SU-DHL-6 (cell line): ENCODE results near the gene RCBTB2.

Source experiments
- H2AFZ ChIP-seq: fragments of 200-600 bp; sonication (generic); 2 replicates; pipeline ENCODE4 v1.6.1; 2014; ENCODE audit warnings: low read depth, mild to moderate bottlenecking, moderate library complexity, mixed read lengths, antibody characterized with exemption, low read length; ENCODE audit not compliant: severe bottlenecking
- H3F3A ChIP-seq: fragments of 200-600 bp; shearing (Covaris generic); 2 replicates; pipeline ENCODE4 v1.6.0; 2016; ENCODE audit warnings: antibody characterized with exemption, mild to moderate bottlenecking; ENCODE audit not compliant: insufficient read depth
- H3K27ac ChIP-seq: fragments of 200-600 bp; sonication (generic); 2 replicates; pipeline ENCODE4 v1.5.1; 2016; ENCODE audit warnings: low read depth, mild to moderate bottlenecking, low read length, moderate library complexity, mixed read lengths
- H3K27me3 ChIP-seq: fragments of 200-600 bp; sonication (generic), shearing (Covaris generic); 2 replicates; pipeline ENCODE4 v1.6.0; 2014; ENCODE audit warnings: mild to moderate bottlenecking, low read length
- H3K36me3 ChIP-seq: fragments of 200-600 bp; sonication (generic); 2 replicates; pipeline ENCODE4 v1.6.1; 2014; ENCODE audit warnings: mild to moderate bottlenecking, low read length, mixed read lengths
- H3K4me2 ChIP-seq: fragments of 300-600, 200-600 bp; shearing (Covaris generic), sonication (generic); 2 replicates; pipeline ENCODE4 v1.6.0; 2014; ENCODE audit warnings: low read length, low read depth, mild to moderate bottlenecking; ENCODE audit not compliant: poor library complexity, severe bottlenecking
- H3K4me3 ChIP-seq: fragments of 200-600 bp; sonication (generic); 2 replicates; pipeline ENCODE4 v1.5.1; 2014; ENCODE audit warnings: antibody characterized with exemption, low read length, mild to moderate bottlenecking, mixed read lengths; ENCODE audit not compliant: insufficient read depth, poor library complexity, severe bottlenecking
- H3K79me2 ChIP-seq: fragments of 200-600 bp; sonication (generic); 2 replicates; pipeline ENCODE4 v1.6.1; 2014; ENCODE audit warnings: mild to moderate bottlenecking, low read length, moderate library complexity; ENCODE audit not compliant: insufficient read depth
- H3K9ac ChIP-seq: fragments of 200-600 bp; sonication (generic); 2 replicates; pipeline ENCODE4 v1.7.0; 2014; ENCODE audit warnings: mild to moderate bottlenecking, low read length
- H3K9me2 ChIP-seq: fragments of 200-600 bp; sonication (generic); replicated peaks from 2 replicates; pipeline ENCODE4 v1.6.1; 2014; ENCODE audit warnings: low read length; ENCODE audit not compliant: insufficient read depth
- H3K9me3 ChIP-seq: fragments of 200-600 bp; sonication (generic); 2 replicates; pipeline ENCODE4 v1.6.1; 2014; ENCODE audit warnings: low read length, mixed read lengths; ENCODE audit not compliant: insufficient read depth
- H4K20me1 ChIP-seq: fragments of 200-600 bp; sonication (generic); 2 replicates; pipeline ENCODE4 v1.6.1; 2014; ENCODE audit warnings: low read depth, mild to moderate bottlenecking, antibody characterized with exemption, low read length, moderate library complexity, mixed read lengths
- CTCF ChIP-seq: fragments of 200-600 bp; sonication (generic); IDR thresholded peaks from one replicate; pipeline ENCODE4 v1.5.1; 2017; ENCODE audit warnings: antibody characterized with exemption, mild to moderate bottlenecking, low read length, moderate library complexity; ENCODE audit not compliant: insufficient read depth, poor library complexity, severe bottlenecking
- EZH2phosphoT487 ChIP-seq: fragments of 200-600 bp; sonication (generic), shearing (Covaris generic); conservative IDR thresholded peaks from 2 replicates; pipeline ENCODE4 v1.6.1; 2018; ENCODE audit warnings: mild to moderate bottlenecking, antibody characterized with exemption, low read length, moderate library complexity, mixed read lengths

The RCBTB2 gene

DNA sequence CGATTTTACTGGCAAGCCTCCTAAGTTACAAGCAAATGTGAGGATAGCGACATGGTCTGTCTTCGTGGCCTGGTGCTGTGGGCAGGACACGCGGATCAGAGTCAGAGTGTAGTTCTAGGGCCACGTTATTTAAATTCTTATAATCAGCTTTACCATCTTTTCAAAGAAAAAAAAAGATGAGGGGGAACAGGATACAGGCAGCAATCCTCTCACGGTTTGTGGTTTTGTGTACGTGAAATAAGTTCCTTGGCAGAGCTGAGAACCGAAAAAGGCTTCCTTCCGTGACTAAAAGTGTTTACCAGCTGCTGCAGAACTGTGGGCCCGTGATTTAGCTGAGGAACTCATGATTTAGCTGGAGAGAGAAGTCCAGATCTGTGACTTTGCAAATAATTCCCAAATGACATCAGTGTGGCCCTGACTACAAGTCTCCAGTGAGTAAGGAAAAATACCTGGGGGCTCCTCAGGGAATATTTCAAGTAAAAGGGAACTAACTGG is 27.2 kb downstream of the RCBTB2 start:
- no peaks in the 10 kb centered on the region for H4K20me1 ChIP-seq
- TF ChIP-seq CTCF (no peak), EZH2phosphoT487 (no peak)
- H3K4me3 ChIP-seq: no peak overlapping the region
- H3K36me3 ChIP-seq: peaks cover 2% of the 10 kb centered on the region; the same call in 1 of the 2 replicates
- H3K79me2 ChIP-seq: no peaks in the 10 kb centered on the region
- peak overlapping the region; percentile 57 for H3K4me2 ChIP-seq
- no peaks in the 10 kb centered on the region for H3K9me2 ChIP-seq
- H3K27ac ChIP-seq: peak overlapping the region; percentile 79
- H3K27me3 ChIP-seq: no peaks in the 10 kb centered on the region
- no peaks in the 10 kb centered on the region for H3F3A ChIP-seq
- peak overlapping the region; percentile 17 for H2AFZ ChIP-seq
- H3K9ac ChIP-seq: peak overlapping the region; percentile 42
- no peaks in the 10 kb centered on the region for H3K9me3 ChIP-seq

- no peak for TF ChIP-seq EZH2phosphoT487
- TF ChIP-seq CTCF: no peak
- H3F3A ChIP-seq: no peaks in the 10 kb centered on the region
- H3K4me3 ChIP-seq: no peak overlapping the region
- no peaks in the 10 kb centered on the region for H3K9me2 ChIP-seq
- H3K79me2 ChIP-seq: no peaks in the 10 kb centered on the region
- no peaks in the 10 kb centered on the region for H4K20me1 ChIP-seq
- H3K27ac ChIP-seq: peak overlapping the region; percentile 79
- peak overlapping the region; percentile 42 for H3K9ac ChIP-seq
- peaks cover under 1% of the 10 kb centered on the region; the same call in 1 of the 2 replicates for H3K36me3 ChIP-seq
- H3K4me2 ChIP-seq: peak overlapping the region; percentile 57
- H3K27me3 ChIP-seq: no peaks in the 10 kb centered on the region
- H2AFZ ChIP-seq: peak overlapping the region; percentile 17
- no peaks in the 10 kb centered on the region for H3K9me3 ChIP-seq
These were observed 27.9 kb downstream of the RCBTB2 start for GRCh38 chr13:48505012-48505411.

GRCh38 chr13:48504606-48505005 is 28.3 kb downstream of the RCBTB2 start:
- Histone ChIP-seq H3K79me2 (no peaks in the 10 kb centered on the region), H3K9me2 (no peaks in the 10 kb centered on the region), H4K20me1 (no peaks in the 10 kb centered on the region), H3K27ac (peak overlapping the region; percentile 79; the same call in 1 of the 2 replicates), H3K4me3 (no peak overlapping the region), H3K27me3 (no peaks in the 10 kb centered on the region), H3F3A (no peaks in the 10 kb centered on the region), H3K9me3 (no peaks in the 10 kb centered on the region), H3K36me3 (no peaks in the 10 kb centered on the region), H2AFZ (no peak overlapping the region), H3K9ac (no peak overlapping the region), H3K4me2 (peak overlapping the region; percentile 57)
- TF ChIP-seq EZH2phosphoT487: no peak
- no peak for TF ChIP-seq CTCF
